Small intestine (tissue), 7 donors: ENCODE measurements around the gene SCP2. TPM values are rescaled to one million over a fixed set of nuclear protein-coding genes. Genes with fewer than 3 reads are reported as not detected.
A peak's percentile ranks its signal among the peaks of the same experiment; 100 is the strongest.

Experiments
- DNase-seq, 2 donors: peaks; one replicate each; pipeline versions ENCODE4 v3.0.0 to v3.0.0-alpha.2; 2013
- FAIRE-seq: peaks from 2 replicates; lab custom pipeline; 2012; peaks lifted over from hg19 to GRCh38; lab: Jason Lieb, UNC
- H3K27ac ChIP-seq, 3 donors: one replicate each; pipeline ENCODE4 v1.5.1; 2013; ENCODE audit warnings: low read length in 2 of 3, mild to moderate bottlenecking in 2 of 3, control low read depth in 1 of 3, inconsistent platforms in 1 of 3, low read depth in 1 of 3, moderate library complexity in 1 of 3
- H3K27me3 ChIP-seq, 3 donors: one replicate each; pipeline ENCODE4 v1.6.1; 2013; ENCODE audit warnings: low read length in 3 of 3, inconsistent platforms in 1 of 3; ENCODE audit not compliant: control insufficient read depth in 3 of 3, insufficient read depth in 3 of 3
- H3K36me3 ChIP-seq, 3 donors: one replicate each; pipeline ENCODE4 v1.6.1; 2013; ENCODE audit warnings: low read length in 3 of 3, inconsistent platforms in 1 of 3, low read depth in 1 of 3, mild to moderate bottlenecking in 1 of 3, moderate library complexity in 1 of 3; ENCODE audit not compliant: control insufficient read depth in 3 of 3, insufficient read depth in 2 of 3
- H3K4me1 ChIP-seq, 3 donors: one replicate each; pipeline ENCODE4 v1.6.1; 2013; ENCODE audit warnings: low read length in 2 of 3, inconsistent platforms in 1 of 3, low read depth in 1 of 3, mild to moderate bottlenecking in 1 of 3, moderate library complexity in 1 of 3; ENCODE audit not compliant: control insufficient read depth in 3 of 3, insufficient read depth in 2 of 3
- H3K4me3 ChIP-seq, 3 donors: one replicate each; pipeline ENCODE4 v1.5.1; 2013; ENCODE audit warnings: low read length in 3 of 3, control low read depth in 1 of 3, inconsistent platforms in 1 of 3, low read depth in 1 of 3, mild to moderate bottlenecking in 1 of 3, moderate library complexity in 1 of 3
- H3K9me3 ChIP-seq, 2 donors: one replicate each; pipeline ENCODE4 v1.6.1; 2013; ENCODE audit warnings: low read depth in 1 of 2, low read length in 1 of 2; ENCODE audit not compliant: control insufficient read depth in 2 of 2, insufficient read depth in 1 of 2
- WGBS, 3 donors: extraction: QIAGEN DNeasy Blood & Tissue Kit; methylation state at CpG; one replicate each; pipeline ENCODE4 v1.1.7; 2013; 5-methylcytosine and 5-hydroxymethylcytosine counted together
- polyA plus RNA-seq, 4 donors: library from polyadenylated mRNA; stranded (reverse) in 3 of 4; unstranded in 1 of 4; fragments of 200-250 nt in 3 of 4; fragments of 120-200 nt in 1 of 4; gene quantifications; one replicate each; pipeline versions ENCODE4 v1.2.1 to v1.2.3, GENCODE V29; 2013
- donor health status: healthy with polysubstance abuse.
- donor health status: control.
- donor health status: control.
- donor health status: Bipolar disorder and iron deficiency.
- donor health status: healthy.

Gene SCP2
- polyA plus RNA-seq, 4 donors, result 239 to 852 (median 427) TPM

DNA sequence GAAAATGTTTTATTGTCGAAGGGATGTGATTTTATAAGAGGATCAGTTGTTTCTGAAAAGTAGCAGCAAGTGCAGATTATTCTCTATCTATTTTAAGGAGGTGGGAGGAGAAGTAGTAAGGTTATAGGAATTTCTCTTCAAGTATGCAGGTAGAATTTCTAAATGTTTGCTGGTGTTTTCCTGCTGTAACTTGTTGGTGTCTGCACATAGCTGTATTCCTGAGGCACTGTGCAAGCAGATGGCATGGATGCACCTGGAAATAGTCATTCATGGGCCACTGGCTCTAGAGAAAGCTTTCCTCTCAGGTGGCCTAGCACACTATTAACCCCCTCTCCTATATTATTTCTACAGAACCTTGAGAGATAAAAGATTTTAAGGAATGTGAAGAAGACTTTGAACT lies 104.7 kb downstream of the SCP2 start:
- no peaks in the 10 kb centered on the region for H3K9me3 ChIP-seq
- no peak overlapping the region for H3K27ac ChIP-seq
- DNase-seq (peak in 1 of 2 donors; percentile 25), FAIRE-seq (no peak)
- no peak overlapping the region for H3K4me3 ChIP-seq
- H3K27me3 ChIP-seq, result no peaks in the 10 kb centered on the region
- 90 to 98% (median 97%) methylated on average over 1 of the region's 1 CpG for WGBS, 3 donors
- H3K36me3 ChIP-seq, result peaks cover 1 to 26% (median 8%) of the 10 kb centered on the region in 3 donors
- H3K4me1 ChIP-seq, result peaks cover 0 to 7% (median 0%) of the 10 kb centered on the region in 3 donors

DNA sequence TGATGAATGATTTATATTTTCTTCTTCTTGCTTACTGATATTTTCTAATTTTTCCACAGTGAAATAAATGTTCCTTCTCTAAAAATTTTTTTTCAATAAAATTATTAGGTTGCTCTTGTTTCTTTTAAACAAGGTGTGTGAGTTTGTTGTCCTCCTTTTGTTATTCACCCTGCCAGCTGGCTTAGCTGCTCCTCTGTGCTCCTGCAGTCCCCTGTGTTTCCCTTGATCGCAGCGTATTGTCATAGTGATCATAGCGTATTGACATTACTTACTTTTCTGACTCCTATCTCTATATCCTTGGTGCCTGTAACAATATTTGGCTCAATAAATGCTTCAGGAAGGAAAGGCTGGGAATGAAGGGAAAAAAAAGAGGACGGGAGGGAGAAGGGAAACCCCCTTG lies 110.1 kb downstream of the SCP2 start:
- Histone ChIP-seq H3K4me3 (no peak overlapping the region), H3K9me3 (no peaks in the 10 kb centered on the region), H3K36me3 (peaks cover 6 to 18% (median 15%) of the 10 kb centered on the region in 3 donors), H3K27me3 (no peaks in the 10 kb centered on the region), H3K27ac (no peak overlapping the region), H3K4me1 (peaks cover 0 to 4% (median 0%) of the 10 kb centered on the region in 3 donors)
- DNase-seq, result no peak
- WGBS, 3 donors, result 89 to 93% (median 92%) methylated on average over 4 of the region's 4 CpGs
- FAIRE-seq, result no peak

DNA sequence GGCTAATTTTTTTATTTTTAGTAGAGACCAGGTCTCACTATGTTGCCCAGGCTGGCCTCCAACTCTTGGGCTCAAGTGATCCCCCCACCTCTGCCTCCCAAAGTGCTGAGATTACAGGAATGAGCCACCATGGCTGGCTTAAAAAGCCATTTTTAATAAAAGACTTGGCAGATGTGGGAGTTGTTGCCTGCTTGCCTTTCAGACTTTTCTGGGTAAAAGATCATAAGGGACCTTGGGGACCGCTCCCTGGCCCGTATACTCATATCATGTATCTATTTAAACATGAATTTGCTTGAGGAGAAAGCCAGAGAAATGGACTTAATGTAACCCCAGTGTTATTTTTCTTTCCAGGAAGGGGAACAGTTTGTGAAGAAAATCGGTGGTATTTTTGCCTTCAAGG lies 111.5 kb downstream of the SCP2 start:
- Histone ChIP-seq H3K27me3 (no peaks in the 10 kb centered on the region), H3K4me3 (no peak overlapping the region), H3K9me3 (no peaks in the 10 kb centered on the region), H3K36me3 (peaks cover 4 to 16% (median 15%) of the 10 kb centered on the region in 3 donors), H3K27ac (no peak overlapping the region), H3K4me1 (no peaks in the 10 kb centered on the region)
- DNase-seq, result no peak
- 92 to 94% (median 94%) methylated on average over 3 of the region's 3 CpGs for WGBS, 3 donors
- no peak for FAIRE-seq

DNA sequence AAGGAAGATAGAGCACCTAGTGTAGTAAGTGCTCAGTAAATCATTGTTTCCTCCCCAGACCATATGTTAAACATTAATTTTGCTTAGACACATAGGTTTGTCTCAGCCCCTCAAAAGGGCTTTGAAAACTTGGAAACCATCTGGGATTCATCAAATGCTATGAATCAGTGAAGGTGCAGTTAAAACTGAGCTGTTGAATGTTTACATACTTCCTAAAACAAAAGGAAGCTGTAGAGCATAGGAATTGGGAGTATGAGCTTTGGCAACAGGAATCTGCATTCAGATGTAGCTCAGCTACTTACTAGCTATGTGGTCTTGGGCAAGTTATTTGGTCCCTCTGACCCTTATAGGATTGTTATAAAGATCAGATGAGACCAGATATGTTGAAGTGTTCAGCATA lies 116.2 kb downstream of the SCP2 start:
- FAIRE-seq (no peak), DNase-seq (no peak)
- Histone ChIP-seq H3K4me3 (no peak overlapping the region), H3K36me3 (peaks cover 4 to 19% (median 14%) of the 10 kb centered on the region in 3 donors), H3K4me1 (peaks cover 0 to 4% (median 0%) of the 10 kb centered on the region in 3 donors), H3K9me3 (no peaks in the 10 kb centered on the region), H3K27ac (no peak overlapping the region), H3K27me3 (no peaks in the 10 kb centered on the region)

DNA sequence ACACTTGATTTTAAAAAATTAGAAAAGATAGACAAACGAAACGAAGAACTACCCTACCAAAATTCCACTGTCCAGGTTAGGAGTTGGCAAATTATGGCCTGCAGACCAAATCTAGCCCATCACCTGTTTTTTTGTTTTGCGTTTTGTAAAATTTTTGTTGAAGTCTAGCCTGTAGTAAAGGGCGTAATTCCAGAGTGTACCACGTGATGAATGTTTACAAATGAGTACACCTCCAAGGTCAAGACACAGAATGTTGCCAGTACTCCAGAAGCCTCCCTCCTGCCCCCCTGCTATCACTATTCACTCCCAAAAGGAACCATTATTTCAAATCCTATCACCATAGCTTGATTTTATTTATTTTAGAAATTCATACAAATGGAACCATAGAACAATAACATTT lies 117.8 kb downstream of the SCP2 start:
- peaks cover 0 to 4% (median 0%) of the 10 kb centered on the region in 3 donors for H3K4me1 ChIP-seq

DNA sequence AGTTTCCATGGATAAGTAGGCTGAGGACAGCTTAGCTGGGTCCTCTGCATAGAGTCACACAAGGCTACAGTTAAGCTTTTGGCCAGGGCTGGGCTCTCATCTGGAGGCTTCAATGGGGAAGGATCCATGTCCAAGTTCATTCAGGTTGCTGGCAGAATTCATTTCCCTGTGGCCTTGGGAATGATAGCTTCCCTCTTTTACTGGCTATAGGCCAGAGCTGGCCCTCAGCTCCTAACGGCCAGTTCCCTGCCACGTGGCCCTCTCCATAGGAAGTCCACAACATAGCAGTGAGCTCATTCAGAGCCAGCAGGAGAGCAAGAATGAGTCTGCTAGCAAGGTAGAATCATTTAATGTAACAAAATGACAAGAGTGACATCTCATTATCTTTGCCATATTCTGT lies 119.9 kb downstream of the SCP2 start:
- whole genome bisulfite sequencing, 3 donors, result 38 to 51% (median 49%) methylated on average over 2 of the region's 2 CpGs
- DNase-seq, result peak in 1 of 2 donors; percentile 15
- Histone ChIP-seq H3K9me3 (no peaks in the 10 kb centered on the region), H3K27ac (peak overlapping the region in 1 of 3 donors; percentile 4), H3K4me1 (peaks cover 0 to 4% (median 0%) of the 10 kb centered on the region in 3 donors), H3K4me3 (no peak overlapping the region), H3K36me3 (peaks cover 0 to 14% (median 10%) of the 10 kb centered on the region in 3 donors), H3K27me3 (no peaks in the 10 kb centered on the region)
- no peak for FAIRE-seq

More for the DNA sequence above, 117.8 kb downstream of the SCP2 start:
- Histone ChIP-seq H3K27me3 (no peaks in the 10 kb centered on the region), H3K4me3 (no peak overlapping the region), H3K9me3 (no peaks in the 10 kb centered on the region), H3K27ac (no peak overlapping the region), H3K36me3 (peaks cover 4 to 14% (median 6%) of the 10 kb centered on the region in 3 donors)
- DNase-seq (no peak), FAIRE-seq (no peak)
- 79 to 86% (median 84%) methylated on average over 5 of the region's 5 CpGs for WGBS, 3 donors

DNA sequence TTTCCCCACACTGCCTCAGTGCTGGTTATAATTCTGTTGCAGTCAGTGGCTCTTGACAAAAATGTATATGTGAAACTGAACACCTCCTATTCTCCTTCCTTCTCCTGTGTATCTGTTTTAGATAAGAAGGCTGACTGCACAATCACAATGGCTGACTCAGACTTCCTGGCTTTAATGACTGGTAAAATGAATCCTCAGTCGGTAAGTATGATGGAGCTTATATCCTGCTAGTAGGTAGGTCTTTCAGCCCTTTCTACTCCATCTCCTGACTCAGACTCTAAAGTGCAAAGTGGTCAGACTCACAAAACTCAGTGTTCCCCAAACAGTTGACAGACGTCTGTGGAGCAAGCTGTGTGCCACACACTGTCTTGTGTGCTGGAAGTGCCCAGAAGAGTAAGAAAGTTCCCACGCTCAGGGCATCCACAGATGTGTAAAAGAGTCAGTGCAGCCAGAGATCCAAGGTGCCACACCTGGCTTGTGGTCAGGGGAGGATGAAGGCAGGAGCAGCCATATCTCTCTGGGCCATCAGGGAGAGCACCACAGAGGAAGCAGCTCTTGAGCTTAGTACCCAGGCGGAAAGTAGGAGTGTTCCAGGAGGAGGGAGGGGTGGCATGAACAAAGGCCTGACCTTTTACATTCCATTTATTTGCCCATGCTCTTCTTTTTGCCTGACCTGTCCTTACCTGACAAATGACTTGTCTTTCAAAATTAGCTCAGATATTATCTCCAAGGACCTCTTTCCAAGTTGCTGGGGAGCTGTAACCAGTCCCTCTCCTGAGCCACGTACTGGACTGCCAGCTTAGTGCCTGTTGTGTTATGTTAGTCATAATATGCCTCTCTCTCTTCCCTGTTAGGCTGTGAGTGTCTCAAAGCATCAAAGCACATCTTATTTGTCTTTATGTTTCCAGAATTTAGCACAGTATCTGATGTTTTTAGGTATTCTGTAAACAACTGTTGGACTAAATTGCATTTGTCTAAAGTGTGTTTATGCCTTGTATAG lies 121.0 kb downstream of the SCP2 start:
- WGBS, 3 donors, result 70 to 77% (median 72%) methylated on average over 5 of the region's 5 CpGs
- H3K36me3 ChIP-seq, result peaks cover 0 to 14% (median 12%) of the 10 kb centered on the region in 3 donors

DNA sequence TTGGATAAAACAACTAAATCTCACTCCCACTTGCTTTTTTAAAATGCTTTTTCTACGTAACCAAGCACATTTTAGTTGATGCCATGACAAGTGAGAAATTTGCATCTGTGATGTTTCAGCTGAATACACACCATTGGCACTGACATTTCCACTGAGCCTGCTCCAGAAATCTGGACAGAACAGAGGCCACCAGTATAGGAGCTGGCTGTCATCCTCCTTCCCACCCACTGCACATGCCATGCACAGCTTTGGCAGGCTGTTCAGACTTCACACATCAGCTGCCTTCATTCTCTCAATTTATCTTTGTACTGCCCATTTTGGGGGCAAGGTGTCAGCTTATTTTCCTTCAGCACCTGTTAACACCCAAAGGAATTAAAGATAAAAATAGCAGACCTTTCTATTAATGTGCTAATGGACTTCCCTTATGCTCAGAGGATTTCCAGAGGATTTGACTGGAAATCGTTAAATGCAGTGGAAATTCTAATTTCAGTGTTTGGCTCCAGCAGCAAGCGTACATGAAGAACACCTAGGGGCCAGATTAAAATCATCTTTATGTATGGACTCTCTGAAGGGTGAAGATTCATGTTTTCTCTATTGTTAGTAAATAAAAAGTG lies 122.0 kb downstream of the SCP2 start:
- Histone ChIP-seq H3K27me3 (no peaks in the 10 kb centered on the region), H3K4me1 (peaks cover 0 to 4% (median 0%) of the 10 kb centered on the region in 3 donors), H3K36me3 (peaks cover 0 to 17% (median 15%) of the 10 kb centered on the region in 3 donors), H3K27ac (no peak overlapping the region), H3K9me3 (no peaks in the 10 kb centered on the region), H3K4me3 (no peak overlapping the region)
- no peak for FAIRE-seq
- whole genome bisulfite sequencing, 3 donors, result 90 to 97% (median 95%) methylated on average over 3 of the region's 3 CpGs
- DNase-seq, result no peak

More for the DNA sequence above, 121.0 kb downstream of the SCP2 start:
- Histone ChIP-seq H3K27me3 (no peaks in the 10 kb centered on the region), H3K9me3 (no peaks in the 10 kb centered on the region), H3K27ac (peak overlapping the region in 1 of 3 donors; percentile 42), H3K4me1 (peaks cover 0 to 4% (median 0%) of the 10 kb centered on the region in 3 donors), H3K4me3 (no peak overlapping the region)
- DNase-seq (peak in 1 of 2 donors; percentile 58), FAIRE-seq (no peak)
